NCI-H446 treated with DMSO at 0.1 percent for 48 hours (cell line): ENCODE data around the gene ALDOC.
"Not testable (repeated sequence)": the region's sequence is repeated elsewhere in the genome, so short reads cannot be mapped to it uniquely, and the experiment has no call there.

ENCODE experiments used
- DNase-seq: peaks from one replicate; lab custom pipeline; 2025; lab: John Stamatoyannopoulos, UW

The ALDOC gene

DNA sequence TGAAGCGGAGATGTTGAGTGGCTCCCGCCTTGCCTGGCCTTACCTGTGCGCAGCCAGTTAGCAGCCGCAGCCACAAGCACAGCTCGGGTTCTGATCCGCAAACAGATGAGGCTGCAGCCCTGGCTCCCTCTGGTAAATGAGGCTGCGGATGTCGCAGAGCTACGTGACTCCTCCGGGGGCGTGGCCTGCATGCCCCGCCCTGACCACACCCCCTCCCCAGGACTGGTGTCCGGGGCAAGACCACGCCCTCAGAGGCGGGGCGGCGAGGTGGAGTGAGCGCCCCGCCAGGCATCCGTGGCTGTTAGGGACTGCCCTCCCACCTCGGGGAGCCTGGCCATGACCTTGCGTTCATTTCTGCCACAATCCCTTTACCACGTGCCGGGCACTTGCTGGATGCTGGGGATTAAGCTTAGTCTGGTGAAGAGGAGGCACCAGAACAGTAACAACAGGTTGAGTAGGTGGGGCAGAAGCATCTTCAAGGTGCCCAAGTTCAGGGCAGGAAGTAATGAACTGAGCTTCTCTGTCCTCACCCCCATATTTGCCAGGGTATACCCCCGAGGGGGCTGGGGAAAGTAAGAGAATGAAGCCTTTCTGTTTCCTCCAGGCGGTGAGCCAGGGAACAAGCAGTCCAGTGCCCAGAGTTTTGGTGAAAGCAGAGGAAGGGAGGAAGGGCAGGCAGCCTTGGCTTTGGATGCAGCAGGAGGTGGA lies at the start of gene ALDOC:
TSS of gene ALDOC (minus strand) at position 138 of the 708 bp plus-strand sequence. CDS start 1,363 bp downstream, outside the sequence.
- peak; percentile 50 for DNase-seq

DNA sequence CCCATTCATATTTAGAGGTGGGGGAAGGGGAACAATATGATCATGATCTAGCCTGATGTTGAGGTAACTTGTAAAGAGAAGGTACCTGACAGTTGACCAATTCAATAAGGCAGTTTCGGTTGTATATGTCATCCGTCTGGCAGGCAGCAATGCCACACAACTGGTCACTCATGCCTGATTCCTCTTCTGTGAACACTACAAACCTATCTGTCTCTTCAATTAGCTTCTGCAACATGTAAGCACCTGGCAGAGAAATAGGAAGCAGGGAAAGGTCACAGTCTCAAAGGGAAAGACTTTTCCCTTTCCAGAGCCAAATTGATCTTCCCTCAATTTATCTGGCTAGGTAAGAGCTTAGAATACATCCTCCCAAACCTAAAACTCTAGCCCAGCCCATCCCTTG lies 47.5 kb upstream of the ALDOC start:
- DNase-seq = no peak

DNA sequence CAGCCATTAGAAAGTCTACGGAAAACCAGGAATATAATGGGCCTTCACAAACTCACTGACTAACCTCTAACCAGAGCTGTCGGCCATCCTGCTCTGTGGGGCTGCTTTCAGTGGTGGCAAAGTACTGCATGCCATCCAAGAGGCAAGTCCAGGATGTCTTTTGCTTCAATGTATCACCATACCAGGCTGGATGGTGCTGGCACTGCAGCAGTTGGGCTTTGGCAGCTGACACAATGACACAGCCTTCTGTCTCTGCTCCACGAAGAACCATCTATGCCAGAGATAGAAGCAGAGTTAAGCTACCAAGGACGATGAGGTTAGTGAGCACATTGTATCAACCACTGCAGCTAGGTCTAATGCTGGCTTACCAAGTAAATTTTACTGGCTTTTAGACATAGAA lies 47.0 kb upstream of the ALDOC start:
- no peak for DNase-seq

DNA sequence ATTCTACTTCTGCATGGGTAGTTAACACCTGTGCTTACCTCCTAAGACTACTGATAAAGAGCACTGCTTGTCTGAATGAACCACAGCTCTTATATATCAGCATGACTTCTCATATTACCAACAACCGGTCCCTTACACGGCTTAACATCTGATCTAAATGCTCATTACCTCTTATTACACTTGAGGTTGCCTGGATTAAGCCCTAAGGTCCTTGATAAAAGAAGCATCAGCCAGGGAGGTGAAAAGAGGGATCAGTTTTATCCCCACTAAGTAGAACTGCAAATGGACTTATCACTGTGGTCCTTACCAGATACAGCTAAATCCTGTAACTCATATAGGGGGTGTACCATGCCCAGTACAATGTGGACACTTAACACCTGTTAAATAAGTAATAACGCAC lies 45.5 kb upstream of the ALDOC start:
- DNase-seq = no peak

DNA sequence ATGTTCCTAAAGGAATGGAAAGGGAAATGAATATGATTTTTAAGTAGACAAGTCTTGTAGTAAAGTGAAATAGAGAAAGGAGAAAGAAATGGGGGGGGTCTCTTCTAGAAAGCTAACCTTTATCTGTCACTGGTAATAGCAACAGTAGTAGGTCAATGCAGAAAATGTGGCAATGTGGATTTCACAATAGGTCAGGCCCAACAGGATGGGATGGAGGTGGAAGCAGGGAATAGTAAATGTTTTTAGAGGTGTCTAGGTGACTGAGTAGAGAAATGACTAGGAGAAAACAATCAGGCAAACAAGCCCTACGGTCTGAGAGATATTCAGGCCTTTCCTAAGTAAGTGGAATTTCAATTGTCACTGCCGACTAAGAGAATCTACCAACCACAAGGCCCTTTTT lies 43.3 kb upstream of the ALDOC start:
- no peak for DNase-seq

DNA sequence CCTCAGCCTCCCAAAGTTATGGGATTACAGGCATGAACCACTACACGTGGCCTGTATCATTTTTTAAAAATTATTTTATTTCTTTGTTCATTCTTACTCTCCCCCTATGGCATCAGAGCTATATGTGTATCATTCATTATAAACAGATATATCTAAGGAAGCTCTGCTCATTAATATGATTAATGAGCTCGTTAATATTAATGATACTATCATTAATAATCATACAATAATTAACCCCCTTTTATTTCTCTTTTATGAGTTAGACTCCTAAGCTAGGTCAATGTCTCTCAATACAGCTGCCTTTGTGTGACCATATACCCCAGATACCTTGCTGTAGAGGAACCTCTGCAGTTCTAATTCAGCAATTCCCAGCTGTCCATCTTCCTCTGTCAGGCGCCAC lies 41.8 kb upstream of the ALDOC start:
- no peak for DNase-seq

DNA sequence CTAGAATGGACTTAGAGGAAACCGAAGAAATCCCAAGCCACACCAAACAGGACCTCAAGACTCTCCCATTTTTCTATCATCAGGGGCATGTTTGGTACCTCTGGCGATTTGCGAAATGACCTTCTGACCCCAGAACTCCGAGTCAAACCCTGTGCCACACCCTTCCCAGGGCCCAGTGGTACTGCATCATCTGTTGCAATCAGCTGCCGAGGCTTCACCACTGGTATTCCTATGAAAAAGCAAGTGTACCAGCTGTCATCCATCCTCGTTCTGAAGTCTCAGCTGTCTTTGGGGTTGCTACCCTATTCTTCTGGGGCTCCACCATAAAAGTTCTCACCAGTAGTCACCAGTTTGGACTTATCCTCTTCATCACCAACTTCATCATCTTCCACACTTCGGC lies 39.6 kb upstream of the ALDOC start:
- DNase-seq = no peak

DNA sequence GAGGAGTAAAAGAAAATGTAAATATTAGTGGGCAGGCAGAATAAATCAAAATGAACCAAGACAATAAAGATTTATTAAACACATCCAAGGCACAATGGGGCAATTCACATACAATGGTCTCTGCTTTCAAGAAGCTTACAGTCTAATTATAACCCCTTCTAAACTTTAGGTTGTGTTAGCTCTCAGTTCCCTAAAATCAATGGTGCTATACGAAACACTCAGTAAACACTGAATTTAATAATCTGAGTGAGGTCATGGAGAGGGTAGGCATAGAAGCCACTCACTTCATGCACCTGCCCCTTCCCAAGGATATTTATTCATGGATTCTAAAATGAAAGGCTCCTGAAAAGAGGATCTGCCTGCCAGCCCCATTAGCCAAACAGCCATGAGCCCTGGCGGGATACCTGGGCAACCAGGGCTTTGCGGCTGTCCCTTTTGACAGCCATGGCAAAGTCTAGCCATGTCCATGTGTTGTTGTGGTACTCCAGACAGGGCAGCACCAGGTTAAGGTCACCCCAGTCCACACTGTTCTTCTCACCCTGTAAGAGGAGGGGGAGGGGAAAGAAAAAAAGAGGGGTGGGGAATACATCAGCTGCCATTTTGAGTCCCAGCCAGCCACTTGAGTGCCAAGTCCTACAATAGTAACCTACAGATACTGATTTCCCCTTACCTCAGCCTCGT lies 38.7 kb upstream of the ALDOC start:
- DNase-seq = no peak

DNA sequence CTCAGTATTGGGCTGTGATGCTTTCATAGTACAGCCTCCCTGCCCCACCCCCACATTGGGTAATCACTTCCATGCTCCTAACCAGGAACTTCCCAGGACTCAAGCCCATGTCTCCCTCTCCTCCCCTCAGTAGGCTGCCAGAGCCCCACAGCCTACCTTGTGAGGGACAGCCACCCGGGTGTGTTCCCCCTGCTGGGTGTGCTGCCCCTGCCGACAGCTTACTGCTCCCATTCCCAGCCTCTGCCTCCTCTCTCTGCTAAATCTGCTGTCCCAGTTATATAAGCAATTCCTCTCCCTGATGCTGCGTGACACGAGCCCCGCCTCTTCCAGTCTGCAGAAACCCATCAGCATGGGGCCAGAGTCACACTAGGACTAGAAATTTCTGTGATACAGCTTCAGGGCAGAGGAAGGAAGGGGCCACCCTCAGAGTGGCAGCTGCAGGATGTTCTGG lies 37.3 kb upstream of the ALDOC start, which contains the start of gene RSKR:
TSS of gene RSKR (minus strand) at position 255 of the 451 bp plus-strand sequence. CDS start at position 231, 24 bp downstream.
- DNase-seq = no peak

DNA sequence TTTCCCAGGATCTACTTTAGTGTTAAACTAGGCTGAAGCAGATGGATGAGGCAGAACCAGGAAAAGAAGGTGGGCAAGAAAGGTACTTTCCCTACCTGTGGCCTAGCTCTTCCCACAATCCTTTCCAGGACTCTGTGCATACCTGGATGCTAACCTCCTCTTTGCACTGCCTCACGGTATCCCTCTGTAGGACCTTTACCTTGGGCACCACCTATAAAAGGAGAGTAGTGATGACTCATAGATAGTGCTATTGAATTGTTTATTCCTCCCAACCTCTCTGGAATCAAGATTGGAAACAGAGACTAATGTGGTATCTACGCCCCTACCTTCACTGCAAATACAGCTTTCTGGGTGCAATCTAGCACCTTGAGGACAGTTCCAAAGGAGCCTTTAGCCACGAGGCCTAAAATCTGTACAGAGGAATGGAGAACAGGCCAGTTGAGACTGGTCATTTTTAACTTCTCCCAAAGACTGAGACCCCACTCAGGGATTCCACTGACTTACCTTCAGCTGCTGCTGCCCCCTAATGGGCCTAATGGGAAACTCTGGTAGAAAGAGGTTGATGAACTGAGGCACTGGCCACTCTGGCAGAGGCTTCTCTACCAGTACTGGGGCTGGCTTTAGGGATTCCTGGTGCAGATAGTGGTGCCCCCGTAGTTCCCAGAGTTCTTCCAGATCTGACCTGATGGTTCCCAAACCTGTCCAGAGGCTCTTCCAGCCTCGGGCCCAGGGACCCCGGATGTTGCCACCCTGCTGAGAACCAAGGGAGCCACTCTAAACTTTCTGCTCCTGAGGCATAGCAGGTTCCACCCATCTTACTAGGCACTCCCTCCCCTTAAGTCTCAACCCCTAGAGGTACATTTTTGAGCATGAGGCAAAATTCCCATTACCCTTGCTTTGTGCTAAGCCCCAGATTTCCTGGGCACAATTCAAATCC lies 36.5 kb upstream of the ALDOC start:
- no peak for DNase-seq

DNA sequence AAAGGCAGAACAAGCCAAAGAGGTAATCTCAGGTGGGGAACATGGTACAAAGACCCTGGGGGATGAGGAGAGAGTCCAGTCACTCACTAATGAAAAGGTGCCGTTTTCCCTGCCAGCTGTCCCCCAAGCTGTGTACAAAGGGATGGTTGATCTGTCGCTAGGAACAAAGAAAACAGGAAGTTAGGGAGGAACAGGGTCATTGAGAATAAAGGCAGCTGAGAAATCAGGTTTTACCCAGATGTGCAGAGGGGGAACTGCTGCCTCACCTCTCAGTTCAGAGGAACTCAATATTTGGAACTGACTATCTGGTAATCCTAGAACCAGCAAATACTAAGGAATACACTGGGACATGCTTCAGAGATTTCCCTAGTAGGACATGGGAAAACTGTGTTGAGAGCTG lies 35.8 kb upstream of the ALDOC start:
- DNase-seq = no peak

DNA sequence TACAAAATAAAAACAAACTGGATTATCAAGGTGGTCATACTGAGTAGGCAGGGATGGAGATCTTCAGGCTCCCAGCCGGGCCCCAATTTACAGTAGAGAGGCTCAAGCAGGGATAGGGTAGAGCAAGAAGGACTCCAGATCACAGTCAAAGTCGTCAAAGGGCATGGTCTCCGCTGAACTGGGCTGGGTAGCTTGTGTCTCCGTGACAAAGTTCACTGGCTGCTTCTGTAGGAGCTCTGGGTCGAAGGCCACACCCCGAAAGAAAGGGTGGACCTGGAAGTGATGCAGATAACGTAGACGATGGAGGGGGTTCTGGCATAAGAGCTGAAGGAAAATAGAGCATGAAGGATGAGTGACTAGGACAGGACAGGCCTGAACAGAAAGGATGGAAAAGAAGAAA lies 33.7 kb upstream of the ALDOC start:
- no peak for DNase-seq

DNA sequence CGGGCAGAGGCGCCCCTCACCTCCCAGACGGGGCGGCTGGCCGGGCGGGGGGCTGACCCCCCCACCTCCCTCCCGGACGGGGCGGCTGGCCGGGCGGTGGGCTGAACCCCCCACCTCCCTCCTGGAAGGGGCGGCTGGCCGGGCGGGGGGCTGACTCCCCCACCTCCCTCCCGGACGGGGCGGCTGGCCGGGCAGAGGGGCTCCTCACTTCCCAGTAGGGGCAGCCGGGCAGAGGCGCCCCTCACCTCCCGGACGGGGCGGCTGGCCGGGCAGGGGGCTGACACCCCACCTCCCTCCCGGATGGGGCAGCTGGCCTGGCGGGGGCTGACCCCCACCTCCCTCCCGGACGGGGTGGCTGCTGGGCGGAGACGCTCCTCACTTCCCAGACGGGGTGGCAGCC lies 27.3 kb upstream of the ALDOC start:
- DNase-seq = not testable (repeated sequence)

DNA sequence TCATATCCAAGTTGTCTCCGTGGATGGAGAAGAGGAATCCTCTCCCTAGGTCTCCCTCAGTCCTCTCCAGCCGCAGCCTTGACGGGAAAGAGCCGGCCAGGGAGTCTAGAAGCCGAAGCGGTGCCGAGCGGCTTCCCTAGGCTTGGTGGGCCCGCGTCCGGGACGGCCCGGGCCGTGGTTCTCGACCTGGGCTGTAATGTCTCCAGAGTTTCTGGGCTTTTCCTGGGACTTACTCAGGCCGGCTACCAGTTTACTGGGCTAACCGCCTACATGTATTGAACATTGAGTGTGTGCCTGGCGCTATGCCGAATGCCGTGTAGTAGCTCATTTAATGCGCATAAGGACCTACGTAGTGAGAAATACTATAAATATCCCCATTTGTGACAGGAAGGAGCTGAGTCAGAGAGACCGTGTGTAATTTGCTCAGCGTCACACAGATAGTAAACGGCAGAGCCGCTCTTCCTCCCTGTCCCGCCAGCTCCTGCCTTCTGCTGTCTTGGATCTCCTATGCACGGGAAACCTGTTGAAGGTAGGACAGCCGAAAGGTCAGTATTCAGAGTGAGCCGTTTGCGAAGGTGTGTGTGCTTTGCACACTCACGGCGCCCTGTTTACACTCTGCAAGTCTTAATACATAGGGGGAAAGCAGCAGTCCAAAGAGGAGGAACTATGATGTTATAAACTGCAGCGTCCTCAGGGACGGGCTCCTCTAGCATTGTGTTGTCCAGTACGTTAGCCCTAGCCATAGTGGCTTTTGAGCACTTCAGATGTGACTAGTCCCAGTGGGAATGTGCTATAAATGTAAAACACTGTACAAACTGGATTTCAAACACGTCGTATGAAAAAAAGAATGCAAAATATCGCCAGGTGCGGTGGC lies 22.9 kb upstream of the ALDOC start:
- DNase-seq = no peak

DNA sequence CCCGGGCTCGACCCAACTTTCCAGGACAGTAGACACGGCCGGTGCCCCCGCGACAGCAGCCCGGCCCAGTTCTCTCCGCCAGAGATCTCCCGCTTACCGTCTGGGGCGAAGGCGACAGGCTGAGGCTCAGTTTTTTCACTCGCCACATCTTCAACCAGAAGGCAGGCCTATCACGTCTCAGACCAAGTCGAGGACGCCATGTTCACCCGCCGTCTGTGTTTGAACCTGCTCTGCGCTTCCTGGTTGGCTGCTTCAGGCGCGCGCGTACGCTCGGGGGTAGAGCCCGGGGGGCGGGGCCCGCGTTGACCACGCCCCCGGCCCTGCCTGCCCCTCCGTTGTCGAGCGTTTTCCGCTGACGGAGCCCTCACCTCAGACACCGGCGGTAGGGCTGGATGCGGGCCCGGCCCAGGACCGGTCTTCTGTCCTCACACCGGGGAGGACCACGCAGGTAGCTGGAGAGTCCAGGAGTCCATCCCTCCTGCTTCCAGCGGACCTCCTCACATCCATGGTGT lies 22.2 kb upstream of the ALDOC start, which contains the start of gene SPAG5:
TSS of gene SPAG5 (minus strand) at position 227 of the 512 bp plus-strand sequence. CDS start at position 148, 79 bp downstream.
- peak; percentile 80 for DNase-seq

DNA sequence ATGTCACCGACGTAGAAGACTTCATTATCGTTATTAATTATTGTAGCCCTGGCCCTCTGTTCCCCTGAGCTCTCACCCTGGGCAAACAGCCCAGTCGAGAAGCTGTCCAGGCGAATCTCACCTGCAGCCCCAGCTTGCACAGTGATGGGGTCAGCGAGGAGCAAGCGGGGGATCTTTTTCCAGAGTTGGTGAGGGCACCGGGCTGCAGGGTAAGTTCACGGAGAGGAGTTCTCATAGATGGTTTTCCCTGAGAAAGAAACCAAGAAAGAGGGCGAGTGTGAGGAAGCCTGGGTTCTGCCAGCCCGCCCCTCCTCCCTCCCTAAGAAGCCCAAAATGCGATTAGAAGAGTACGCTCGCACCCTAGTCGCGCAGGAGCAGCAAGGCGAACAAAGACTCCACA lies 21.7 kb upstream of the ALDOC start:
- DNase-seq = no peak

DNA sequence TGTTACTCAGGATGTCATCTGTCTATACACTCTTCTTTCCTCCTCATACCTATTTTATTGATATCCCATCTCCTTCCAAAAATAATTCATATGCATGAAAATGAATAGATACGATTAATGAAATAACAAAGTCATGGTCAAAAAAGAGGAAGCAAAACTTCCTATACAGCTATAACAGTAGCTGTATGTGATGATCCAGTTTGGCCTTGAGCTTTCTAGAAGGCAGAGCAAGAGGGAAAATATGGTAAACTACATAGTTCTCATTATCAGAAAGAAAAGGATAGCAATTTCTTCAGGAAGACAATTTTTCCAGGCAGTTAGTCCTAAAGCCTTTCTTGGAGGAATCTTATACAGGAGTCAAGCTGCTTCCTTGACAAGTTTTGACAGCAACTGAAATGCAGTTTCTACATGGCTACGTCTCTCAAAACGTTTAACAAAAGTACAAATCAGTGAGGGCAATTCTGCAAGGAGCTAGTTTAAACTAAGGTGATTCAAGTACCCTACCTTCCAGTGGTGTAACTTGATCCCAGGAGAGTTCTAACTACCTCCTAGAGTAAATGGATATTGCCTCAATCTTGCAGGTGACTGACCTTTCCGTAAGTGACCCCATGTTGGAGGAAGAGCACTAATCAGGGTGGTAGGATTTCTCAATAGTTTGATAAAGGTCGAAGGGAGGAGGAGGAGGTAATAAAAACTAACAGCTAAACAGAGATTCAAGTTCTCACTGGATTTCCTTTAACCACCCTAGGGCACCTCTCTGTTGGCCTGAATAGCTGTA lies 21.1 kb upstream of the ALDOC start:
- DNase-seq = no peak

DNA sequence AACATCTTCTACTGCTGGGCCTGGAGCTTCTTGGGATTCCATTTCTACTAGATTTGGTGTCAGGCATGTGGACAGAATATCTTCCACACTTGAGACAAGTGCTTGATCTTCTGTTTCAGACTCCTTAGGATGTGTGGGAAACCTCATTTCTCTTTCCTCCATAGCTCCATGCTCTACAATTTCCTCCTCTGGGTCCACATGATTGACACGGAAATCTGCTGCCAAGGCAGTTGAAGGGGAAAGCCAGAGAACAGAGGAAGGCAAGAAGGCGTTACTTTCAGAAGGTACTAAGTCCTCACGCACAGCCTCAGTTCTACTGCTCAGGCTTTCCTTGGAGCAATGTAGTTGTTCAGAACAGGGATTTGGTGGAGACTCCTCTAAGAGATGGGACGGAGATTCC lies 15.6 kb upstream of the ALDOC start:
- DNase-seq = no peak

DNA sequence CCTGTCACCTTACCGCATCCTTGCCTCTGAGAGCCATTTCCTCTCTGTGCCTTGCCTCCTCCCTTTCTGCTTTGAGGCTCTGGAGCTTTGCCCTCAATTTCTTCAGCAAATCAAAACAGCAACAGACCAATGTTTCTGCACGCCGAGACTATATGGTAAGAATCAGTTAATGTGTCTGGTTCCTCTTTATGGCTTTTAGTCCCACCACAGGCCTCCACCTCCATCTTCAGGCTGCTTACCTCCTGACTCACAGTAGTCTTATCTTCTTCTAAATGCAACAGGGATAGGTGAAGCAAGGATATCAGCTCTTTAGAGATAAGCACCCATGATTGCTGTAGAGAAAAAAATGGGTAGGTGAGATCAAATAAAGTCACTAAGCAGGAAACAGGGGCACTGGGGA lies 9.2 kb upstream of the ALDOC start:
- DNase-seq = no peak

DNA sequence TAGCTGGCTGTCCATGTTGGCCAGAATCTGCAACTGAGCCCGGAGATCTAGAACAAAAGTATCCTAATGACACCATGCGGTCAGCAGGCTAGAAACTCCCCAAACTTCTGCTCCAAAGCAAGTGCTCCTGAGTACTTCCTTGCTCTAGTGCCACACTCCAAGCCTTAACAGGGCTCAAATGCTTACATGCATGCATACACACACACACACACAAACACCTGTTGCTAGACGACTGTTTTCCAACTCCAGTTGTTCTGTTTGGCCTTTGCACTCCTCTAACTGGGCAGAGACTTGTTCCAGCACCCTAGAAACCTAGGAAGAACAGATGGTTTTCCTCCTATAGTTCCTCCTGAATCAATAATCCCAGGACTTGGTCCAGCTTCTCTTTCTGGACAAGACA lies 7.7 kb upstream of the ALDOC start:
- no peak for DNase-seq
